Chondrocyte (in vitro differentiated cells): ENCODE results near the gene RHD. TPM values are rescaled to one million over a fixed set of nuclear protein-coding genes. Genes with fewer than 3 reads are reported as not detected.

Experiments
- DNase-seq: peaks from one replicate; pipeline ENCODE4 v3.0.0; 2021; ENCODE audit warnings: mixed read lengths, low spot score
- H3K27ac Mint-ChIP-seq: one replicate; pipeline ENCODE4 v1.8.0; 2021; ENCODE audit warnings: mild to moderate bottlenecking, moderate library complexity, mixed read lengths; ENCODE audit not compliant: unreplicated experiment
- H3K27me3 Mint-ChIP-seq: 2 replicates; pipeline ENCODE4 v1.8.0; 2021; ENCODE audit warnings: low read depth, mixed read lengths
- H3K36me3 Mint-ChIP-seq: 2 replicates; pipeline ENCODE4 v1.8.0; 2021; ENCODE audit warnings: low read depth, mixed read lengths
- H3K4me1 Mint-ChIP-seq: 2 replicates; pipeline ENCODE4 v1.8.0; 2021; ENCODE audit warnings: low read depth, mild to moderate bottlenecking, mixed read lengths
- H3K4me3 Mint-ChIP-seq: one replicate; pipeline ENCODE4 v1.8.0; 2021; ENCODE audit warnings: mild to moderate bottlenecking, moderate library complexity, mixed read lengths; ENCODE audit not compliant: unreplicated experiment
- H3K9me3 Mint-ChIP-seq: 2 replicates; pipeline ENCODE4 v1.8.0; 2021; ENCODE audit warnings: low read depth, mixed read lengths
- CTCF ChIP-seq: fragments of 200-600 bp; sonication (generic); IDR thresholded peaks from 2 replicates; pipeline ENCODE4 v1.5.0; 2021; ENCODE audit warnings: antibody characterized with exemption, mild to moderate bottlenecking, moderate library complexity
- total RNA-seq: library from RNA; stranded (reverse); gene quantifications from 3 replicates; pipeline ENCODE4 v1.2.1, GENCODE V29; 2021

Gene RHD
- total RNA-seq, 1 donor from 2014 or later, result not detected

- H3K36me3 Mint-ChIP-seq, result peaks cover 12% of the 10 kb centered on the region
- H3K9me3 Mint-ChIP-seq, result no peaks in the 10 kb centered on the region
- no peaks in the 10 kb centered on the region for H3K27me3 Mint-ChIP-seq
- peaks cover 37% of the 10 kb centered on the region for H3K4me1 Mint-ChIP-seq
- no peak for TF ChIP-seq CTCF
- H3K4me3 Mint-ChIP-seq, result no peak overlapping the region
- peak overlapping the region; percentile 45 for H3K27ac Mint-ChIP-seq
- no peak for DNase-seq
Measured at GRCh38 chr1:25238046-25238445, 34.3 kb upstream of the RHD start.

DNA sequence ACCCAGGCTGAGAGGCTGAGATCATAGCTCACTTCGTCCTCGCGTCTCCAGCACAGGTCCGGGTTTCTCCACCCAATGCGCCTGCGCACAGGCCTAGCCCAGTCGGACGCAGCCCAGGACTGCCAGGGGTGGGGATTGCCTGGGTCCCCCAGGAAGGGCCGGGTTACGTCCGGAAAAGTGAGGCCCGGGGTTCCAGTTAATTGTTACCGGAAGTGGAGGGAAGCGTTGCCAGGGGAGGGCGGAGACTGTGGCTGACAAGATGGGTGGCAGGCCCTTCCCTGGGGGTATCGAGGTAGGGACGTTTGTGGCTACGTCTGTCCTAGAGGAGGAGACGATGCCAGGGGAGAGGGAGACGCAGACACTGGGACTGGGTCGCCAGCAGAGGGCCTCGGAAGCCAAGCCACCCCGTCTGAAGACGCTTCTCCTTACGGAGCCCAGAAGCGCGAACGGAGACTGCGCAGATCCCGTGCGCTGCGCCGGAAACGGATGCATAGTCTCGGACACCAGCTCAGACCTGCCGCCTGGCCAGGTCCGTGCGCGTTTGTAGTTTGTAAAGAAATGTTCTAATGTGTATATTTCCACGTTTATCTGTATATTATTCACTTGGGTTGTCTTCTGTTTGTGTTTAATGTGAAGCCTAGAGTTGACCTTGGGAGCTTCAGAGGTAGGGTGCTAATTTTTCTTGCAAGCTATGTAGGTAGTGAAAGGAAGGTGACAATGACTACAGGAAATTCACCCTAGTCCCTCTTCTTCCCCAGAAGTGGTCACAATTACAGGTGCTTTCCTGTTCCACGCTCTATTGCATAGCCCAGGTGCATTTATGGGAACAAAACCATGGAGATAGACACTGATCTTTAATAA is 32.4 kb upstream of the RHD start:
- peak; percentile 96 for DNase-seq
- peak; percentile 82 for TF ChIP-seq CTCF
- Mint-ChIP-seq H3K4me1 (peaks cover 45% of the 10 kb centered on the region), H3K27ac (peak overlapping the region; percentile 95), H3K4me3 (peak overlapping the region; percentile 85), H3K27me3 (no peaks in the 10 kb centered on the region), H3K9me3 (no peaks in the 10 kb centered on the region), H3K36me3 (peaks cover 21% of the 10 kb centered on the region)

DNA sequence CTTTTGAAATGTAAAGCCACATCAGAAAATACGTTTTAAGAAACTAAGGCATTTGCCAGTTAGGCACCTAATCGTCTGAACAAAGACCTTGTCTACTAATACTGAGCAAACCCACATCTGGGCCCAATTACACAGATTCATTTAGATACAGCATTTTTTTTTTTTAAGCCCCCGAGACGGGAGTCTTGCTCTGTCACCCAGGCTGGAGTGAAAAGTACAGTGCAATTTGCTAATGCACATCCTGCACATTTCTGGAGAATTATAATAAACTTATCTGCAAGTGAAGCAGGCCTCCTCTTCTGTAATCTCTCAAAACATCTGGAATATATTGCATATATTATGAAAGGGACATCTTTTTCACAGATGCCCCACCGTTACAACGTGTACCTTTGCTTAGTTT is 28.4 kb upstream of the RHD start:
- Mint-ChIP-seq H3K27ac (peak overlapping the region; percentile 49), H3K36me3 (peaks cover 37% of the 10 kb centered on the region), H3K27me3 (no peaks in the 10 kb centered on the region), H3K4me1 (peaks cover 59% of the 10 kb centered on the region), H3K4me3 (no peak overlapping the region), H3K9me3 (no peaks in the 10 kb centered on the region)
- TF ChIP-seq CTCF, result no peak
- no peak for DNase-seq

- Mint-ChIP-seq H3K4me1 (peaks cover 47% of the 10 kb centered on the region), H3K9me3 (no peaks in the 10 kb centered on the region), H3K27ac (peak overlapping the region; percentile 97), H3K27me3 (no peaks in the 10 kb centered on the region), H3K4me3 (peak overlapping the region; percentile 92), H3K36me3 (peaks cover 37% of the 10 kb centered on the region)
- TF ChIP-seq CTCF, result no peak
- DNase-seq, result no peak
Measured at GRCh38 chr1:25245393-25245792, 26.9 kb upstream of the RHD start.

GRCh38 chr1:25245809-25246599 is 26.3 kb upstream of the RHD start:
- Mint-ChIP-seq H3K4me3 (peak overlapping the region; percentile 92), H3K4me1 (peaks cover 42% of the 10 kb centered on the region), H3K36me3 (peaks cover 37% of the 10 kb centered on the region), H3K9me3 (no peaks in the 10 kb centered on the region), H3K27me3 (no peaks in the 10 kb centered on the region), H3K27ac (peak overlapping the region; percentile 97)
- no peak for DNase-seq
- no peak for TF ChIP-seq CTCF
